ENCODE measurements around the gene ADGRB3.

ADGRB3 gene

GRCh38 chr6:69059413-69059812 lies 424.3 kb downstream of the ADGRB3 start:
- Histone ChIP-seq H2BK15ac (replicated peaks; ENCODE audit: low read depth) (no peak overlapping the region), H3K23ac (ENCODE audit: low read length) (no peak overlapping the region), H3K27ac (ENCODE audit: low read depth, low read length) (no peak overlapping the region), H3K79me2 (ENCODE audit: control insufficient read depth, insufficient read depth, low read length) (no peaks in the 10 kb centered on the region), H3K9ac (ENCODE audit: low read length) (no peak overlapping the region), H2BK5ac (ENCODE audit: low read length) (no peak overlapping the region), H4K8ac (ENCODE audit: low read depth, low read length) (no peak overlapping the region), H3K27me3 (ENCODE audit: insufficient read depth, low read length, poor library complexity) (no peaks in the 10 kb centered on the region), H3K4ac (ENCODE audit: low read depth, low read length) (no peak overlapping the region), H4K5ac (ENCODE audit: low read length) (no peak overlapping the region), H3K4me2 (ENCODE audit: low read length) (no peak overlapping the region), H3K4me3 (ENCODE audit: low read length) (no peak overlapping the region), H3K56ac (ENCODE audit: low read length) (no peak overlapping the region), H3K4me1 (ENCODE audit: control insufficient read depth, low read depth, low read length) (no peaks in the 10 kb centered on the region), H3K79me1 (ENCODE audit: low read length) (no peaks in the 10 kb centered on the region), H2BK120ac (ENCODE audit: low read depth, low read length) (no peak overlapping the region), H2AK5ac (ENCODE audit: low read length) (no peak overlapping the region), H3K36me3 (ENCODE audit: control insufficient read depth, insufficient read depth, low read length) (no peaks in the 10 kb centered on the region), H3K18ac (ENCODE audit: low read length) (no peak overlapping the region)
- DNase-seq: no peak
- no CpG with 5 or more reads among the region's 1 CpG for WGBS (ENCODE audit: extremely low coverage, insufficient coverage, low lambda C conversion rate)

GRCh38 chr6:69061066-69061465 lies 426.0 kb downstream of the ADGRB3 start:
- Histone ChIP-seq H3K79me1 (ENCODE audit: low read length) (no peaks in the 10 kb centered on the region), H2BK120ac (ENCODE audit: low read depth, low read length) (no peak overlapping the region), H2BK5ac (ENCODE audit: low read length) (no peak overlapping the region), H3K27ac (ENCODE audit: low read depth, low read length) (no peak overlapping the region), H3K36me3 (ENCODE audit: control insufficient read depth, insufficient read depth, low read length) (no peaks in the 10 kb centered on the region), H3K56ac (ENCODE audit: low read length) (no peak overlapping the region), H3K9ac (ENCODE audit: low read length) (no peak overlapping the region), H3K27me3 (ENCODE audit: insufficient read depth, low read length, poor library complexity) (no peaks in the 10 kb centered on the region), H3K4me1 (ENCODE audit: control insufficient read depth, low read depth, low read length) (no peaks in the 10 kb centered on the region), H3K23ac (ENCODE audit: low read length) (no peak overlapping the region), H4K5ac (ENCODE audit: low read length) (no peak overlapping the region), H3K4me2 (ENCODE audit: low read length) (no peak overlapping the region), H2BK15ac (replicated peaks; ENCODE audit: low read depth) (no peak overlapping the region), H3K79me2 (ENCODE audit: control insufficient read depth, insufficient read depth, low read length) (no peaks in the 10 kb centered on the region), H3K4me3 (ENCODE audit: low read length) (no peak overlapping the region), H4K8ac (ENCODE audit: low read depth, low read length) (no peak overlapping the region), H3K4ac (ENCODE audit: low read depth, low read length) (no peak overlapping the region), H3K18ac (ENCODE audit: low read length) (no peak overlapping the region), H2AK5ac (ENCODE audit: low read length) (no peak overlapping the region)
- no CpG with 5 or more reads among the region's 4 CpGs for WGBS (ENCODE audit: extremely low coverage, insufficient coverage, low lambda C conversion rate)
- DNase-seq: no peak

GRCh38 chr6:69063401-69063800 lies 428.3 kb downstream of the ADGRB3 start:
- Histone ChIP-seq H3K23ac (ENCODE audit: low read length) (no peak overlapping the region), H2AK5ac (ENCODE audit: low read length) (no peak overlapping the region), H4K8ac (ENCODE audit: low read depth, low read length) (no peak overlapping the region), H3K4me2 (ENCODE audit: low read length) (no peak overlapping the region), H3K27me3 (ENCODE audit: insufficient read depth, low read length, poor library complexity) (no peaks in the 10 kb centered on the region), H3K9ac (ENCODE audit: low read length) (no peak overlapping the region), H3K4ac (ENCODE audit: low read depth, low read length) (no peak overlapping the region), H2BK5ac (ENCODE audit: low read length) (no peak overlapping the region), H2BK120ac (ENCODE audit: low read depth, low read length) (no peak overlapping the region), H4K5ac (ENCODE audit: low read length) (no peak overlapping the region), H3K4me1 (ENCODE audit: control insufficient read depth, low read depth, low read length) (no peaks in the 10 kb centered on the region), H3K56ac (ENCODE audit: low read length) (no peak overlapping the region), H3K79me2 (ENCODE audit: control insufficient read depth, insufficient read depth, low read length) (no peaks in the 10 kb centered on the region), H3K18ac (ENCODE audit: low read length) (no peak overlapping the region), H3K36me3 (ENCODE audit: control insufficient read depth, insufficient read depth, low read length) (no peaks in the 10 kb centered on the region), H3K79me1 (ENCODE audit: low read length) (no peaks in the 10 kb centered on the region), H3K27ac (ENCODE audit: low read depth, low read length) (no peak overlapping the region), H3K4me3 (ENCODE audit: low read length) (no peak overlapping the region), H2BK15ac (replicated peaks; ENCODE audit: low read depth) (no peak overlapping the region)
- no CpG with 5 or more reads among the region's 2 CpGs for WGBS (ENCODE audit: extremely low coverage, insufficient coverage, low lambda C conversion rate)
- no peak for DNase-seq

GRCh38 chr6:69064226-69064625 lies 429.1 kb downstream of the ADGRB3 start:
- Histone ChIP-seq H3K4me3 (ENCODE audit: low read length) (no peak overlapping the region), H3K4me2 (ENCODE audit: low read length) (no peak overlapping the region), H3K79me2 (ENCODE audit: control insufficient read depth, insufficient read depth, low read length) (no peaks in the 10 kb centered on the region), H3K27ac (ENCODE audit: low read depth, low read length) (no peak overlapping the region), H3K4ac (ENCODE audit: low read depth, low read length) (no peak overlapping the region), H3K56ac (ENCODE audit: low read length) (no peak overlapping the region), H3K79me1 (ENCODE audit: low read length) (no peaks in the 10 kb centered on the region), H3K18ac (ENCODE audit: low read length) (no peak overlapping the region), H2AK5ac (ENCODE audit: low read length) (no peak overlapping the region), H2BK120ac (ENCODE audit: low read depth, low read length) (no peak overlapping the region), H4K5ac (ENCODE audit: low read length) (no peak overlapping the region), H2BK5ac (ENCODE audit: low read length) (no peak overlapping the region), H4K8ac (ENCODE audit: low read depth, low read length) (no peak overlapping the region), H3K27me3 (ENCODE audit: insufficient read depth, low read length, poor library complexity) (no peaks in the 10 kb centered on the region), H2BK15ac (replicated peaks; ENCODE audit: low read depth) (no peak overlapping the region), H3K4me1 (ENCODE audit: control insufficient read depth, low read depth, low read length) (no peaks in the 10 kb centered on the region), H3K9ac (ENCODE audit: low read length) (no peak overlapping the region), H3K23ac (ENCODE audit: low read length) (no peak overlapping the region), H3K36me3 (ENCODE audit: control insufficient read depth, insufficient read depth, low read length) (no peaks in the 10 kb centered on the region)
- no peak for DNase-seq
- no CpG with 5 or more reads among the region's 1 CpG for WGBS (ENCODE audit: extremely low coverage, insufficient coverage, low lambda C conversion rate)

- Histone ChIP-seq H3K9ac (ENCODE audit: low read length) (no peak overlapping the region), H3K27me3 (ENCODE audit: insufficient read depth, low read length, poor library complexity) (no peaks in the 10 kb centered on the region), H4K5ac (ENCODE audit: low read length) (no peak overlapping the region), H2BK5ac (ENCODE audit: low read length) (no peak overlapping the region), H3K4me2 (ENCODE audit: low read length) (no peak overlapping the region), H3K4ac (ENCODE audit: low read depth, low read length) (no peak overlapping the region), H3K36me3 (ENCODE audit: control insufficient read depth, insufficient read depth, low read length) (no peaks in the 10 kb centered on the region), H3K23ac (ENCODE audit: low read length) (no peak overlapping the region), H3K4me1 (ENCODE audit: control insufficient read depth, low read depth, low read length) (no peaks in the 10 kb centered on the region), H3K18ac (ENCODE audit: low read length) (no peak overlapping the region), H2AK5ac (ENCODE audit: low read length) (no peak overlapping the region), H3K56ac (ENCODE audit: low read length) (no peak overlapping the region), H2BK120ac (ENCODE audit: low read depth, low read length) (no peak overlapping the region), H3K27ac (ENCODE audit: low read depth, low read length) (no peak overlapping the region), H3K4me3 (ENCODE audit: low read length) (no peak overlapping the region), H3K79me1 (ENCODE audit: low read length) (no peaks in the 10 kb centered on the region), H2BK15ac (replicated peaks; ENCODE audit: low read depth) (no peak overlapping the region), H3K79me2 (ENCODE audit: control insufficient read depth, insufficient read depth, low read length) (no peaks in the 10 kb centered on the region), H4K8ac (ENCODE audit: low read depth, low read length) (no peak overlapping the region)
- no CpG with 5 or more reads among the region's 1 CpG for WGBS (ENCODE audit: extremely low coverage, insufficient coverage, low lambda C conversion rate)
- no peak for DNase-seq
Observed at GRCh38 chr6:69069881-69070280, 434.8 kb downstream of the ADGRB3 start.

- Histone ChIP-seq H3K27ac (ENCODE audit: low read depth, low read length) (no peak overlapping the region), H3K4me3 (ENCODE audit: low read length) (no peak overlapping the region), H4K5ac (ENCODE audit: low read length) (no peak overlapping the region), H2BK15ac (replicated peaks; ENCODE audit: low read depth) (no peak overlapping the region), H3K9ac (ENCODE audit: low read length) (no peak overlapping the region), H3K79me2 (ENCODE audit: control insufficient read depth, insufficient read depth, low read length) (no peaks in the 10 kb centered on the region), H3K36me3 (ENCODE audit: control insufficient read depth, insufficient read depth, low read length) (no peaks in the 10 kb centered on the region), H3K4ac (ENCODE audit: low read depth, low read length) (no peak overlapping the region), H4K8ac (ENCODE audit: low read depth, low read length) (no peak overlapping the region), H3K23ac (ENCODE audit: low read length) (no peak overlapping the region), H2AK5ac (ENCODE audit: low read length) (no peak overlapping the region), H2BK120ac (ENCODE audit: low read depth, low read length) (no peak overlapping the region), H3K79me1 (ENCODE audit: low read length) (no peaks in the 10 kb centered on the region), H3K27me3 (ENCODE audit: insufficient read depth, low read length, poor library complexity) (no peaks in the 10 kb centered on the region), H2BK5ac (ENCODE audit: low read length) (no peak overlapping the region), H3K4me1 (ENCODE audit: control insufficient read depth, low read depth, low read length) (no peaks in the 10 kb centered on the region), H3K4me2 (ENCODE audit: low read length) (no peak overlapping the region), H3K18ac (ENCODE audit: low read length) (no peak overlapping the region), H3K56ac (ENCODE audit: low read length) (no peak overlapping the region)
- no peak for DNase-seq
- no CpG with 5 or more reads among the region's 1 CpG for WGBS (ENCODE audit: extremely low coverage, insufficient coverage, low lambda C conversion rate)
Observed at GRCh38 chr6:69072796-69073195, 437.7 kb downstream of the ADGRB3 start.
